Gastroesophageal sphincter (tissue), 3 donors: Measurements from ENCODE around the gene OPCML.

ENCODE experiments used
- CTCF ChIP-seq, 4 experiments: fragments of 200-600 bp in 2 of 4; fragments of 450-650 bp in 2 of 4; sonication (generic) in 1 of 4; IDR thresholded peaks; one replicate each; pipeline ENCODE4 v1.5.1; 2017 to 2019; ENCODE audit warnings: antibody characterized with exemption in 4 of 4, mild to moderate bottlenecking in 2 of 4, moderate library complexity in 2 of 4
- POLR2A ChIP-seq, 2 donors: fragments of 450-650 bp; IDR thresholded peaks; one replicate each; pipeline ENCODE4 v1.6.1; 2017; ENCODE audit warnings: antibody characterized with exemption in 2 of 2, mild to moderate bottlenecking in 2 of 2, moderate library complexity in 1 of 2
- POLR2AphosphoS5 ChIP-seq: sonication (generic); formaldehyde crosslinking; IDR thresholded peaks from one replicate; pipeline ENCODE4 v1.6.1; 2017; ENCODE audit warnings: antibody characterized with exemption

- TF ChIP-seq CTCF (IDR thresholded peaks at IDR 0.05), result no peak
- no peak for TF ChIP-seq POLR2AphosphoS5
- TF ChIP-seq POLR2A (IDR thresholded peaks at IDR 0.05), result no peak
These were observed 839.4 kb downstream of the OPCML start for GRCh38 chr11:132692891-132693290.
